Lung (tissue), 13 donors: ENCODE data around the gene CCL27. TPM values are rescaled to one million over a fixed set of nuclear protein-coding genes. Genes with fewer than 3 reads are reported as not detected.
A peak's percentile ranks its signal among the peaks of the same experiment; 100 is the strongest.

Experiments
- ATAC-seq: fragments of 200-7000 bp; cut with Tn5 transposase; one replicate; pipeline ENCODE4 v1.9.1; 2020; ENCODE audit warnings: moderate number of reproducible peaks; ENCODE audit not compliant: insufficient read depth, low FRiP score
- DNase-seq, 3 donors: peaks; one replicate each; pipeline ENCODE4 v3.0.0-alpha.2; 2013 to 2017
- H3K27ac ChIP-seq, 2 donors: one replicate each; pipeline ENCODE4 v1.5.1; 2013; ENCODE audit warnings: mild to moderate bottlenecking in 2 of 2, moderate library complexity in 2 of 2, control low read depth in 1 of 2, inconsistent platforms in 1 of 2, low read depth in 1 of 2, low read length in 1 of 2
- H3K27me3 ChIP-seq, 3 donors: one replicate each; pipeline ENCODE4 v1.5.1; 2013; ENCODE audit warnings: low read length in 2 of 3; ENCODE audit not compliant: control insufficient read depth in 3 of 3, insufficient read depth in 3 of 3
- H3K36me3 ChIP-seq, 4 donors: one replicate each; pipeline ENCODE4 v1.5.1; 2013; ENCODE audit warnings: low read length in 4 of 4, mild to moderate bottlenecking in 1 of 4, moderate library complexity in 1 of 4; ENCODE audit not compliant: control insufficient read depth in 4 of 4, insufficient read depth in 4 of 4
- H3K4me1 ChIP-seq, 5 donors: one replicate each; pipeline ENCODE4 v1.5.1; 2013; ENCODE audit warnings: low read length in 5 of 5, mild to moderate bottlenecking in 2 of 5, moderate library complexity in 1 of 5; ENCODE audit not compliant: control insufficient read depth in 5 of 5, insufficient read depth in 5 of 5
- H3K4me3 ChIP-seq: one replicate; pipeline ENCODE4 v1.5.1; 2013; ENCODE audit warnings: mild to moderate bottlenecking, control low read depth, moderate library complexity
- H3K9ac ChIP-seq, 2 donors: one replicate each; pipeline ENCODE4 v1.5.1; 2013; ENCODE audit warnings: low read length in 2 of 2, control low read depth in 1 of 2; ENCODE audit not compliant: insufficient read depth in 1 of 2
- H3K9me3 ChIP-seq, 4 donors: one replicate each; pipeline ENCODE4 v1.5.1; 2013; ENCODE audit warnings: low read length in 3 of 4, mild to moderate bottlenecking in 1 of 4, moderate library complexity in 1 of 4; ENCODE audit not compliant: control insufficient read depth in 4 of 4, insufficient read depth in 3 of 4
- CTCF ChIP-seq: IDR thresholded peaks from 2 replicates; pipeline ENCODE4 v1.5.1; 2012; ENCODE audit warnings: mild to moderate bottlenecking; ENCODE audit errors: control extremely low read depth, extremely low read depth
- WGBS, 2 donors: extraction: QIAGEN DNeasy Blood & Tissue Kit; methylation state at CpG; one replicate each; pipeline ENCODE4 v1.1.7; 2013; 5-methylcytosine and 5-hydroxymethylcytosine counted together
- polyA plus RNA-seq, 2 donors: library from polyadenylated mRNA; stranded (reverse); fragments of 200-250 nt; gene quantifications; one replicate each; pipeline ENCODE4 v1.2.1, GENCODE V29; 2013
- small RNA-seq: library from RNA; depleted of rRNA; stranded (forward); fragments of <200 nt; gene quantifications from one replicate; pipeline ENCODE3, GENCODE V24; 2014; ENCODE audit warnings: low replicate concordance
- total RNA-seq, 2 donors: library from RNA; depleted of rRNA in 1 of 2; stranded (reverse); fragments of >200 nt in 1 of 2; gene quantifications; one replicate each; pipeline ENCODE4 v1.2.1, GENCODE V29; 2014 to 2021
- donor health status: control.
- donor health status: control.
- donor health status: Bipolar disorder and iron deficiency.
- donor health status: healthy.
- donor health status: DM: yes; HTN: yes; CAD: no.

The CCL27 gene
- total and polyA plus RNA-seq, 4 donors = 0.05 to 0.55 TPM; not detected in 2

- TF ChIP-seq CTCF = no peak
- ATAC-seq = no peak
- Histone ChIP-seq H3K27ac (no peak overlapping the region), H3K4me1 (peaks cover 4 to 28% (median 12%) of the 10 kb centered on the region in 5 donors), H3K36me3 (peaks cover 5 to 33% (median 25%) of the 10 kb centered on the region in 4 donors), H3K9me3 (no peaks in the 10 kb centered on the region), H3K4me3 (no peak overlapping the region), H3K9ac (no peak overlapping the region), H3K27me3 (no peaks in the 10 kb centered on the region)
- WGBS, 2 donors = 97 to 98% methylated on average over 2 of the region's 2 CpGs
- DNase-seq = no peak
These were observed 47.3 kb downstream of the CCL27 start for GRCh38 chr9:34615132-34615531.

GRCh38 chr9:34612788-34613390 is 49.6 kb downstream of the CCL27 start:
- H3K9ac ChIP-seq = no peak overlapping the region
- ATAC-seq (peak; percentile 63), DNase-seq (peak; percentile 82 to 88 (median 86))
- H3K27ac ChIP-seq = no peak overlapping the region
- H3K27me3 ChIP-seq = no peaks in the 10 kb centered on the region
- H3K4me3 ChIP-seq = no peak overlapping the region
- peaks cover 3 to 20% (median 8%) of the 10 kb centered on the region in 5 donors for H3K4me1 ChIP-seq
- 1 to 2% methylated on average over 15 of the region's 15 CpGs for WGBS, 2 donors
- peaks cover 5 to 31% (median 22%) of the 10 kb centered on the region in 4 donors for H3K36me3 ChIP-seq
- peak; percentile 74 for TF ChIP-seq CTCF
- H3K9me3 ChIP-seq = no peaks in the 10 kb centered on the region

Small RNA genes within 50 kb of the gene (small RNA-seq; reads per million reads assigned to genes)
- not detected for gene CCL27

Other genes with a start within 250 kb of the CCL27 start
- gene FAM219A, start 204.1 kb downstream of the CCL27 start, total RNA-seq = 10 to 100 TPM in 1 of 2 donors, 1 to 10 TPM in 1; 8.5 to 28.3 TPM
- 10 to 100 TPM; 10.3 to 16.4 TPM for gene FAM219A, start 204.1 kb downstream of the CCL27 start, polyA plus RNA-seq
- gene DNAI1, start 203.9 kb downstream of the CCL27 start, total RNA-seq = 10 to 100 TPM; 12.8 to 26.2 TPM
- 1 to 10 TPM; 4.6 to 5.6 TPM for gene DNAI1, start 203.9 kb downstream of the CCL27 start, polyA plus RNA-seq
- gene ENHO, start 139.7 kb downstream of the CCL27 start, total RNA-seq = under 1 TPM; 0.55 to 0.85 TPM
- 1 to 10 TPM in 1 of 2 donors, under 1 TPM in 1; 0.29 to 1.4 TPM for gene ENHO, start 139.7 kb downstream of the CCL27 start, polyA plus RNA-seq
- 1 to 10 TPM; 1.8 to 3.3 TPM for gene CNTFR, start 72.9 kb downstream of the CCL27 start, total RNA-seq
- under 1 TPM; 0.42 to 0.89 TPM for gene CNTFR, start 72.9 kb downstream of the CCL27 start, polyA plus RNA-seq
- 10 to 100 TPM; 17.0 to 21.9 TPM for gene RPP25L, start 50.6 kb downstream of the CCL27 start, total RNA-seq
- gene RPP25L, start 50.6 kb downstream of the CCL27 start, polyA plus RNA-seq = 10 to 100 TPM; 29.6 to 32.6 TPM
- 10 to 100 TPM; 39.8 to 86.3 TPM for gene DCTN3, start 42.2 kb downstream of the CCL27 start, total RNA-seq
- 10 to 100 TPM; 66.0 to 74.6 TPM for gene DCTN3, start 42.2 kb downstream of the CCL27 start, polyA plus RNA-seq
- not detected for gene ARID3C, start 33.6 kb downstream of the CCL27 start, total RNA-seq
- gene ARID3C, start 33.6 kb downstream of the CCL27 start, polyA plus RNA-seq = not detected
- 10 to 100 TPM; 26.0 to 64.1 TPM for gene SIGMAR1, start 24.9 kb downstream of the CCL27 start, total RNA-seq
- 10 to 100 TPM; 62.5 to 72.0 TPM for gene SIGMAR1, start 24.9 kb downstream of the CCL27 start, polyA plus RNA-seq
- gene GALT, start 16.0 kb downstream of the CCL27 start, total RNA-seq = 10 to 100 TPM; 44.1 to 53.0 TPM
- gene GALT, start 16.0 kb downstream of the CCL27 start, polyA plus RNA-seq = 10 to 100 TPM; 23.9 to 38.7 TPM
- 10 to 100 TPM; 14.5 to 30.5 TPM for gene IL11RA, start 10.5 kb downstream of the CCL27 start, total RNA-seq
- 10 to 100 TPM in 1 of 2 donors, 1 to 10 TPM in 1; 5.5 to 10.7 TPM for gene IL11RA, start 10.5 kb downstream of the CCL27 start, polyA plus RNA-seq
- 10 to 100 TPM; 19.9 to 33.2 TPM for gene CCL19, start 28.6 kb upstream of the CCL27 start, total RNA-seq
- gene CCL19, start 28.6 kb upstream of the CCL27 start, polyA plus RNA-seq = 10 to 100 TPM in 1 of 2 donors, 1 to 10 TPM in 1; 6.5 to 81.5 TPM
- 100 to 1,000 TPM in 1 of 2 donors, 10 to 100 TPM in 1; 67.3 to 473 TPM for gene CCL21, start 47.5 kb upstream of the CCL27 start, total RNA-seq
- 100 to 1,000 TPM; 140 to 223 TPM for gene CCL21, start 47.5 kb upstream of the CCL27 start, polyA plus RNA-seq